NCI-H69 (cell line): ENCODE measurements around the gene ELL.

Experiments used
- DNase-seq: peaks from one replicate; lab custom pipeline; 2025; lab: John Stamatoyannopoulos, UW

ELL gene

DNA sequence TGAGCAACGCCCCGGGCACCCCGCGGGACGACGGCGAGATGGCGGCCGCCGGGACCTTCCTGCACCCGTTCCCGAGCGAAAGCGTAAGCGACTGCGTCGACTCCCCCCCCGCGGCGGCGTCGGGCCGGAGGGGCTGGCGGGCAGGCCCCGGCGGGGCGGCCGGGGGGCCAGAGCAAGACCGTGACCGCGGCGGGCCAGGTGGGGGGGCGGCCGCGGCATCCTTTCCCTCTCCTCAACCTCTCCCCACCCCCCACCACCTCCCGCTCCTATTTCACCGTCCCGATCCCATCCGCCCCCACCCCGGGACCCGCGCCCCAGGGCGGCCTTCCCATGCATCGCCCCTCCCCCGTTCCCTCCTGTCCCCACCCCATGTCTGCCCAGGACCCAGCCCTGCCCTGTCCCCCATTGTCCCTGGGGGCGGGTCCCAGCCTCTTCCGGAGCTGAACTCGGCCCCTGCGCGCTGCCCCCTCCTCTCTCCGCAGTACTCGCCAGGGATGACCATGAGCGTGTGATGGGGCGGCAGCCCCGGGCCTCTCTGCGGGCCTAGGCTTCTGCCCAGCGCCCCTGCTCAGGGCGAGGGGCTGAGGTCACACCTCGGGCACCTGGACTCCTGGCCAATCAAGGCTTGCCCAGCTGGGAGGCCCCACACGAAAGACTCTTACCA lies 88.0 kb downstream of the ELL start:
- no peak for DNase-seq

DNA sequence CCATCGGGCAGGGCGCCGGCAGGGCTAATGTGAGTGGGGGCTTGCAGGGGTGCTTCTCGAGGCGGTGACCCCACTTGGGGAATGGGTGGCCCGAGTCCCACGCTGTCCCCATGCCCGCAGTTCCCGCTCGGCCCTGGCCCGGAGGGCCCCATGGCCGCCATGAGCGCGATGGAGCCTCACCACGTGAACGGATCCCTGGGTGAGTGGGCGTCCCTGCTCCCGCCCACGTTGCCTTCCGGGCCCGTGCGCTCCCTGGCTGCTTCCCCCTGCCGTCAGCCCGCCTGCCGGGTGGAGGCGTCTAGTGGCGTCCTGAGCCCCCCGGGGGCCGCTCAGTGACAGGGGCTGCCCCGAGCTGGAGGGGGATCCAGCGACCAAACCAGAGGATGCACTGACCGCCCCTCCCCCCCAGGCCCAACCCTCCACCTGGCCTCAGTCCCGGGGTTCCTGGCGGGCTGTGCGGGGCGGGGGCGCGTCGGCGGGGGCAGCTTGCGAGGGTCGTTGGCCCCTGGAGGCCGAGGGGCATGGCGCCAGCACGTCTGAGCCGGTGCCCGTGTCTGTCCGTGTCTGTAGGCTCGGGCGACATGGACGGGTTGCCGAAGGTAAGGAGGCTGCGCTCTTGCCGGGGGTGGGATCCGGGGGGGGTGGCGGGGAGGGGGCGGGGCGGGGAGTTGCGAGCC lies 88.7 kb downstream of the ELL start:
- no peak for DNase-seq

DNA sequence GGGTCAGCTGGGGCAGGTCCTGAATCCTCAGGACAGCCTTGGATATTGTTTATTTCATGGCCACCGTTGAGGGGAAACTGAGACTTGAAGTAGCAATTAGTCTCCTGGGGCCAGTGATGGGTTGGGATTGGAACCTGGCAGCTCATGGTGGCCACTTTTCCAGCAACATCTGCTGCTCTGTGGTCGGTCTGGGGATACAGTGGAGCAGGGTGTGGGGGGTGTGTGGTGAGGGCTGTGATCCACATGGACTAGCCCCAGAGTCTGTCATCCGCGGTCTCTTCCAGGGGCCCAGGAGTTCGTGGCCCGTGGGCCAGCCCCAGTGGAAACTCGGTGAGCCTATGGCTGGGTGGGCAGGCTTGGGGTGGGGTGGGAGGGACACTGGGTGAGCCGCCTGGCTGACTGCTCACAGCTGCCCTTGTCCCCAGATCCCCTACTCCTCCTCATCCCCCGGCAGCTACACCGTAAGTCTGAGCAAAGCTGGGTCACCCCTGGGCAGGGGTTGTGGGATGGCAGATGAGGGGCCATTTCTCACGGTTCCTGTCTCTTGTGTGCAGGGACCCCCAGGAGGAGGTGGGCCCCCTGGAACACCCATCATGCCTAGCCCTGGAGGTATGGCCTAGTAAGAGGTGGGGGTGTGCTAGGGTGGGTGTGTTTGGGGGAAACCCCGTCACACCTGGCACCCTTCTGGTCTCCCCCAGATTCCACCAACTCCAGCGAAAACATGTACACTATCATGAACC lies 89.4 kb downstream of the ELL start:
- DNase-seq: no peak

GRCh38 chr19:18431351-18432197 lies 90.3 kb downstream of the ELL start:
- DNase-seq: no peak

GRCh38 chr19:18430417-18431144 lies 91.3 kb downstream of the ELL start:
- DNase-seq: no peak

GRCh38 chr19:18429717-18430416 lies 92.0 kb downstream of the ELL start:
- DNase-seq: no peak

DNA sequence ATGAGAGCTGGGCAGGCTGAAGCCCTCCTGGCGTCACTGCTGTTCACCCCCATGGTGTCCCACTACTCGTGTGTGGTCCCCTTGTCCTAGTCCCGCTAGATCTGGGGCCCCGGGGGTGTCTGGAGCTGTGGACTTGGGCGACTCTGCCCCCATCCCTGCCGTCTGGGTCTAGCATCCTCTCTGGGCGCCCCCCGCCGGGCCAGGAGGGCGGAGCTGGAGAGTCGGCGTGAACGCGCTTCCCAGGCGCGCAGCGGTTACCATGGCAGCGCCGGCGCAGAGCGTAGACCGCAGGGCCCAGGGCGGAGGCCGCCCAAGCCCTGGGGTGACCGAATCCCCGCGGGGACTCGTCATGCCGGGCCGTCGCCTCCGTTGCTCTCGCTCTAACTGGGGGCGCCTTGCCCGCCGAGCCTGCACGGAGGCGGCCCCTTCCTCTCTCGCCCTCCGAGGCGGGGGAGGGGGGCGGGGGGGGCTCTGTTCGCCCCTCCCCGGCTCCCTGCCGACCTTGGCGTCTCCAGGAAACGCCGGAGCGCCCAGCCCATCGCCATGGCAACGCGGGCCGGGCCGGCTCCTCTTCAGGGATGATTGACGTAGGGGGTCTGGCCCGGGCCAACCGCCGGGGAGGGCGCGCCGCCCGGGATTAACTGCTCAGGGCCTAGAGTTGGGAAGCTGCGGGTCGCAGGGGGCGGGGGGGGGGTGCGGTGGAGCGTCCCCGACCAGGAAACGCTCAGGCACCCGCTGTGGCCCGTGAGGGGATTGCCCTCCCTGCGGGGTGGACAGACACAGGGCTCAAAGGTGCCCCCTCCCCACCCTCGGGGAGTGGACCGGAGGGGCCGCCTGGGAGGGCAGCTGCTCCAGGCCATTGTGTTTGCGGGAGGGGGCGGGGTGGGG lies 92.8 kb downstream of the ELL start:
- peak; percentile 98 for DNase-seq

- DNase-seq: peak; percentile 66
Measured at GRCh38 chr19:18428173-18428786, 93.6 kb downstream of the ELL start.

DNA sequence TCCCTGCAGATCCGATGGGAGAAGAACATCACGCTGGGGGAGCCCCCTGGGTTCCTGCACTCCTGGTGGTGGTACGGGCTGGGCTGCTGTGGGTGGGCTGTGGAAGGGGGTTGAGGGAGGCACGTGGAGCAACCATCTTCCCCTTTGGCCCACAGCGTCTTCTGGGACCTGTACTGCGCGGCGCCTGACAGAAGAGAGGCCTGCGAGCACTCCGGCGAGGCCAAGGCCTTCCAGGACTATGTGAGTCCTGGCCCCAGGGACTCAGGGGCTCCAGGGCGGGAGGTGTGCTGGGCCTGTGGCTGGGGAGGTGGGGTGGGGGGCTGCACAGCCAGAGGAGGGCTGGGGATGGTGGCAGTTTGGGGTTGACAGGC lies 94.1 kb downstream of the ELL start:
- no peak for DNase-seq

GRCh38 chr19:18427080-18427742 lies 94.7 kb downstream of the ELL start:
- no peak for DNase-seq

DNA sequence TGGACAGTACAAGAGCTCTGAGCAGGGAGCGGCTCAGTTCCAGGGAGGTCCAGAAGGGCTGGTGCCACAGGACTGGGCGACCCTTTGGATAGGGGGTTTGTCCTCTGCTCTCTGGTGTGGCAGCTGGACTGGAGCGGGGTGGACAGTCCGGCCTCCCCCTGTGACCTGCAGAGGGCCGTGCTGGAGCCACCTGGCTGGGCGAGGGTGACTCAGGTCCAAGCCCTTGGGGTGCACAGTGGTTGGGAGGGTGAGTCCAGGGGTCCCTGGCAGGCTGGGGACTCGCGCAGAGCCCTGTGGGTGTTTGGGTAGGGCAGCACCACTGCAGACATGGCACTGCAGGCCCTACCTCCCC lies 95.5 kb downstream of the ELL start:
- DNase-seq: no peak

DNA sequence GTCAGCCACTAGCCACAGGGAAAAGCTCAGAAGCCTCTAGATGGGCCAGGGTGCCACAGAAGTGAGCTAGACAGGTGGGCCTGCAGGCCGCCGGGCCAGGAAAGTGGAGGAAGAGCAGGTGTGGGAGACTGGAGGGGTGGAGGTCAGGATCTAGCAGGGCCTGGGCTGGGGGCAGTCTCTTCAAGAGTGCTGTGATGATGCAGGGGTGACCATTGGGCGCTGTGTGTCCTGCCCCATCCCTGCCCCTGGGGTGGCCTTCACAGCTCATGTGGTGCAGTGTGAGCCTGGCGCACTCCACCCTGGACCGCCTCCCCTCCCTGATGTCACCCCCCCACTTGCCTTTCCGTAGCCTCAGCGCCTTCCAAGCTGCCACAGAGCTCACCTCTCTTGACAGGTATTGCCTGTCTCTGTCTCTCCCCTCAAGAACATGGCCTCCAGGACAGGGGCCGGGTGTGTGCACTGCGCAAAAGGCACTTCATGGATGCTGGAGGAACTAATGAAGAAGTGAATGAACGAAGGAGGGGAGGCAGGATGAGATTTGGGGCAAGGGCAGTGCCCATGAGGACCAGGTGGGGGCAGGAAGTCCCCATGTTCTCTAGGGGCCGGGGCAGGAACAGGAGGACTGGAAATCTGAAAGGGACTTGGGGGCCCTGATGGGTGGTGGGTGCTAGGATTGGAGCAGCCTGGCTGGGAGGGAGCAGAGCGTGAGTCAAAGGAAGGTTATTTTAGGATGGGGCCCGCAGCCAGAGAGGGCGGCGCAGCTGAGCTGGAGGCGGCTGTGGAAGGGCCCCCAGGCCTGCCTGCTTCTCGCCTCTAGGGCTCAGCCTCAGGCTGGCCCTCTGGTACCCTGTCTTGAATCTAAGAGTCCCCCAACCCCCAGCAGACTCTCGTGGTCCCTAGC lies 96.1 kb downstream of the ELL start:
- DNase-seq: no peak

- DNase-seq: no peak
Measured at GRCh38 chr19:18424890-18425514, 96.9 kb downstream of the ELL start.

DNA sequence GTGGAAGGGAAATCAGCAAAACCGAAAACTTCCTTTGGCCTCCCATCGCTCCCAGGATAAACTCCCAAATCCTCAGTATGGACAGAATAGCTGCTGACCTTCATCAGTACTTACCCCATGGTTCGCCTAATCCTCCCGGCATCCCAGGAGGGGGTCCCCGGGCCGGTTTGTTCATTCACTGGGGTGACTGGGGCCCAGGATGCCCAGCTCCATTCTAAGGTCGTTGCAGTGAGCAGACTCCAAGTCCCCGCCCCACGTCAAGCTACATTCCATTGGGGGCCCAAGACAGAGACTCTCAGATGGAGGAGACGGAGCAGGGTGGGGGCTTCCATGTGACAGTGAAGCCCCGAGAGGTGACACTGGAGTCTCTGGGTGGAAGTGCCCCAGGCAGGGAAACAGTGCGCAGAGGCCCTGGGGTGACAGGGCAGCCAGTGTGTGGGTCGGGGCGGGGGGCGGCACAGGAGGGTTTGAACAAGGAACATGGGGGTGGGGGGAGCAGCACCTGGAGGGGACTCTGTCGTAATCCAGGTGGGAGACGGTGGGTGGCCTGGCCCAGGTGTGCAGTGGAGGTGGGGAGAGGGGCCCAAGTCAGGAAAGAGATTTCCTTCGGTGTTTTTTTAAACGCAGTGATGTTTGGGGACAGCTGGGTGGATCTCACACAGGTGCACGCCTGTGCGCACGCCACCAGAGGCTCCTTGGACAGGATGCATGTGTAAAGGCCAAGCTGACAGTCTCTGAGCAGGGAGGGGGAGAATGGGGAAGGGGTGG lies 97.6 kb downstream of the ELL start:
- no peak for DNase-seq

DNA sequence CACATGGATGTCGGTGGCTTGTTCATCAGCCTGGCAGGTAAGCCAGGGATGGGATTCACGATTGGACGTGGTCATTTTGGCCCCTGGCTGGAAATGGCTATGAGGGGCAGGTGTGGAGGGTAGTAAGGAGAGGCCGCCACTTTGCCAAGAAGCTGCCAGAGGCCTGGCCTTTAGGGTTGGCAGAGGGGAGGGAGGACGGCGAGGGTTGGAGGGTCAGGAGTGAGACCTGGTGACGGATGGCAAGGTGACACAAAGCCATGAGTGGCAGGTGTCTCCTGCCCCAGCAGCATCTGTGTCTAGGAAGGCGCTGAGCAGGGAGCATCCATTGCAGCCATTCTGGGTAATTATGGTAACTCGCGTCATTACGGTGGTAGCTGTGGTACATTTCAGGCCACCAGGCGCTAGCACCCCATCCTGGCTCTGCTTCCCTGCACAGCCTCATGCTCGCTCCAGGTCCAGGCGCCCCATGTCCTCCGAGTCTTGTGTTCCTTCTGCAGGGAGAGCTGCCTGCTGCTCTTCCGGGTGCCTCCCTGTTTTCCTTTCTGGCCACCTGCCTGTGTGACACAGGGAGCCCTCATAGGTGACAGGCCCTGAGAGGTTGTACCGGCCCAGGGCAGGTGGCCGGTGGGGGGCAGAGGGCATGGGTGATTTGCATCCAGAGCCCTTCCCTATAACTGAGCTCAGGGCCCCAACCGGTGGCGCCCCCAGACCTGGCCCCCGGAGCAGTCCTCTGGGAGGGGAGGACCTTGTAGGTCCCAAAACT lies 98.4 kb downstream of the ELL start:
- DNase-seq: no peak
